ENCODE data around the gene KIF6.

DNA sequence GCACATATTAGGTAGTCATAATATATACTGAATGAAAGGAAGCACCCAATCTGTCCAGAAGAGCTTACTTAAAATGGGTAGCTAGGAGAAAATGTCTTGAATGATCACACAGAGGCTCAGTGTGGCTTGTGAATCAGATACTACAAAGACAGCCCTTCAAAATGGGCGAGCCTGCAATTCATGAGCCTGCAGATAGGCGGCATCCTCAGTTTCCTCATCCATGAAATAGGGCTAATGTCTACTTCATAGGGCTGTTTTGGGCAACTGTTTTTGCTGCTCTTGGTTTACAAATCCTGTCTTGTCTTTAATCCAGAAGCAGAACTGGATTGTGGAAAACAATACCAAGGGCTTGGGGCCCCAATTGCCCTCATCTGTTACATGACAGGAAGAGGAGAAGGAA is 273.4 kb downstream of the KIF6 start:
- no peak for TF ChIP-seq CTCF (IDR thresholded peaks at IDR 0.05)
- no peak for TF ChIP-seq POLR2A (IDR thresholded peaks at IDR 0.05)

All from uterus (tissue), 2 donors.